ENCODE results near the gene DCLK2.

DCLK2 gene

DNA sequence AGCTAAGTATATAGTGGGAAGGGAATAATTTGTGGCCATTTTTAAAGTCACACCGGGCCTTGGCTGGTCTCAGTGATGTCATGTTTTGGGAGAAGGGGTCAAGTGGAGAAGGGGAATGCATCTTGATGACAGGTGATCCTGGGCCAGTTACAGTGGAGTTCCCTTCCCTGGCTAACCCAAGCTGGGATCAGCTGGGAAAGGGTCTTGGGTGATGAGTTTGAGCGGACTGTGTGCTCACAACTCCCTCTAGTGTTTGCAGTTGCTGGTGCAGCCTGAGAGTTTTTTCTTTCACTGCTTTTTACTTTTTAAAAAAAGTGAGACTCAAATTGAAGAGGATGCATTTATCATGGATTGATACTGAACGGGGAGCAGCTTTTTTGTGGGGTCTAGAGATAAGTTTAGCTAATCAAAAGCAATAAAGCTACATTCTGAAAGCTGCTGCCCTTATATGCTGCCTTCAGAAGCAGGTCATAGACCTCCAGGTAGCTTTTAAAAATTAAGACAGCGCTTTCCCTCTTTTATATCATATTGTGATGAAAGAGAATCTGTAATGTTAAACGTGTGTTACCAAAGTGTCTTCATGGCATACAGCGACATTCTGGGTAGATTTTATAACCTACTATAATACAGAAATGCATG is 164.7 kb downstream of the DCLK2 start:
- no peak for DNase-seq (ENCODE audit: low read depth)

DNA sequence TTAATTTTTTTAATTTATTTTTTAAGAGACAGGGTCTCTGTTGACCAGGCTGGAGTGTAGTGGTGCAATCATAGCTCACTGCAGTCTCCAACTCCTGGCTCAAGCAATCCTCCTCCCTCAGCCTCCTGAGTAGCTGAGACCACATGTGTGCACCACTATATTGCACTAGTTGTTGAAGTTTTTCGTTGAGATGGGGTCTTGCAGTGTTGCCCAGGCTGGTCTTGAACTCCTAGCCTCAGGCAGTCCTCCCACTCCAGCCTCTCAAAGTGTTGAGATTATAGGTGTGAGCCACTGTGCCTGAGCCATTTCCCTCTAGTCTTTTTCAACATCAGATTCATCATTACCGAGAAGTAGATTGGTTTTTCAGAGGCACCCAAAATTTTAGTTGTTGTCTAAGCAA is 165.7 kb downstream of the DCLK2 start:
- no peak for DNase-seq (ENCODE audit: low read depth)

DNA sequence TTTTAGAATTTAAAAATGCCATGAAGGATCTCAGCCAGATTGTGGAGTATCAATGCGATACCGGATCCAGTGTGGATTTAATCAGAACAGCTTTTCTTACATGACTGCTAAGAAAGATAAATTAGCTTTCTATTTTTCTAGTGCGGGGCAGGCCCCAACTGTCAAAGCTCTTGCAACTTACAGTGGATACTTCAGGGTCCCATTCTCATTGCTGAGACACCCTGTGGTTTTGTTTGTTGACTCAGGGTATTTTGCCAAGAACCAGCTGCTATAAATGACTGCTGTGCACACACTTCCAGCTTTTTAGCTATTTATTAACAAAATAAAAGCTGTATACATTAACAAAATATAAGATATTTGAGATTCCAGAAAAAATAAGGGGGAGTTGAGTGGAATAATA is 166.4 kb downstream of the DCLK2 start:
- DNase-seq (ENCODE audit: low read depth), result no peak

DNA sequence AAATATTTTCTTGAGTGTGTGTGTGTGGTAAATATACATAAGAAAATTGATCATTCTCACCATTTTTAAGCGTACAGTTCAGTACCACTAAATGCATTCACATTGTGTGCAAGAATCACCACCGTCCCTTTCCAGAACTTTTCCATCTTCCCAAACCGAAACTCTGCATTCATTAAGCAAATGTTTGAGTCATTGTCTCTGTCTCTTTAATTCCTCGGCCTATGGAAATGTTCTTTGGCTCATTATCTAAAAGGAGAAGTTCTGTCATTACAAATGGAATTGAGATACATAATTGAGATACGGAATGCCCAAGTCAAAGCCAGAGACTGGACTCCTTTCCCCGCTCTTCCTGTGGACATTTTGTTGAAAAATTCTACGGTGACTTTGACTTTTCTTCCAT is 168.9 kb downstream of the DCLK2 start:
- no peak for DNase-seq (ENCODE audit: low read depth)

DNA sequence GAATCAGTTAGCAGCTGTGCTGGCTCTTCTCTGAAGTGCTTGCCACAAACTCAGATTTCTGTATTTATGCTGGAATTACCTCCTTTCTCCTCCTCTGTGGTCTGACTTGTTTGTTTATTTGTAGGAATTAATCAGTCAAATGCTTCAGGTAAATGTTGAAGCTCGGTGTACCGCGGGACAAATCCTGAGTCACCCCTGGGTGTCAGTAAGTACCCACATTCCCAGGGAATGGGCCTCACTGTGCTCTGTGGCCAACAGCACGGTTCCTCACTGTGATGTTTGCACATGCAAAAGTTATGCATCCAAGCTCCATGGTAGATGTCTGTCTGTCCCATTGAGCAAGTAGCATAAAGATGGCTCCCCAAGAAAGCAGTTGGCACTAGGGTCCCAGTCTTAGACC is 169.9 kb downstream of the DCLK2 start:
- DNase-seq (ENCODE audit: low read depth), result no peak

DNA sequence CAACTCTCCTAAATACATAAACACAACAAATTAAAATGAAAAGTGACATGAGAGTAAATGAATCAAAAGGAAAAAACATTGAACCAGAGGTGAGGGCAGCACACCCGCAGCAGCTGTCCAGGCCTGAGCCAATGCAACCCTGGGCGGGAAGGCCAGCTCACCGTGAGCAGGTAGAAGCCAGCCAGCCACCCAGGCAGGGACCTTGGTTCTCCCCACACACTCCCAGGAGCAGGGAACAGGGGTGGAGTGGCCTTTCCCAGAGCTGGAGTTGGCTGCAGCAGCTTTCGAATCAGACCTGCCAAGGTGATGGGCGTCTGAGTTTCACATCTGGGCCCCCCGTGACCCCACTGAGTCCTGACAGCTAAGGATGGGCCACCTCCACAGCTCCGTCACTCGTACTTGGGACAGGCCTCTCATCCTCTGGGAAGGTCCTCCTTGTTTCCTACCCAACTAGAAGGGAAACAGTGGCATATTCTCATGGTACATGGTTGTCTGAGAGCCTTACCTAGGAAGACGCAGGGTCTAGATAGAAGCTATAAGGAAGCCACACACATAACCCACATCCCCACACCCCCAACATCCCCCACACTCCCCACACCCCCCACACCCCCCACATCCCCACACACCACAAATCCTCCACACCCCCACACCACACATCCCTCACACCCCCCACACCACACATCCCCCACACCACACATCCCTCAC is 172.2 kb downstream of the DCLK2 start:
- DNase-seq (ENCODE audit: low read depth), result no peak

DNA sequence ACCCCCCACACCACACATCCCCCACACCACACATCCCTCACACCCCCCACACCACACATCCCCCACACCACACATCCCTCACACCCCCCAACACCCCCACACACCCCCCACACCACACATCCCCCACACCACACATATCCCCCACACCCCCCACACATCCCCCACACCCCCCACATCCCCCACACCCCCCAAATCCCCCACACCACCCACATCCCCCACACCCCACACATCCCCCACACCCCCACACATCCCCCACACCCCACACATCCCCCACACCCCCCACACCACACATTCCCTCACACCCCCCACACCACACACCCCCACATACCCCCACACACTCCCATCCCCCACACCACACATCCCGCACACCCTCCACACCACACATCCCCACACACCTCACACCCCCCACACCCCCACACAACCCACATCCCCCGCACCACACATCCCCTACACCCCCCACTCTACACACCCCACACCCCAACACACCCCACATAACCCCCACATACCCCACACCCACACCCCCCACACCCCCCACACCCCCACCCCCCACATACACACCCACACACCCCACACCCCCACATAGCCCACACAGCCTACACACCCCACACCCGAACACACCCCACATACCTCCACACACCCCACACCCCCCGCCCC is 172.9 kb downstream of the DCLK2 start:
- no peak for DNase-seq (ENCODE audit: low read depth)

DNA sequence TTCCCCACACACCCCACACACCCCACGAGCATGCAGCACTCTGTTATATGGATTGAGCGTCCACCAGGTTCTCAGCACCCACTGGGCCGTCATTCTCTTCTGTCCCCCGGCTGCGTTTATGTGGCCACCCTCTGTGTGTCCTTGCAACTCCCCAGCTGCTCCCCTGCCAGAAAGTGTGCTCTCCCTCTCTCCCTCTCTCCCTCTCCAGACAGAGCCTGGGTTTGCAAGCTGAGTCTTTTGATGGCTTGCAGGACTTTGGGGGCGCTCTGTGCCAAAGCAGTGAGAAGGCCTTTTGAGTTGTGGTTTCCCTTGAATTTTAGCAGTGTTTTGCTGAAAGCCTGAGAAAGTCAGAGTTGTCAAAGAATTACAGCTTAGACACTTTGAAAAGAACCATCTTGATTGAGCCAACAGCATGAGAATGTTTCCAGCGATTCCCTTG is 173.5 kb downstream of the DCLK2 start:
- DNase-seq (ENCODE audit: low read depth), result no peak

DNA sequence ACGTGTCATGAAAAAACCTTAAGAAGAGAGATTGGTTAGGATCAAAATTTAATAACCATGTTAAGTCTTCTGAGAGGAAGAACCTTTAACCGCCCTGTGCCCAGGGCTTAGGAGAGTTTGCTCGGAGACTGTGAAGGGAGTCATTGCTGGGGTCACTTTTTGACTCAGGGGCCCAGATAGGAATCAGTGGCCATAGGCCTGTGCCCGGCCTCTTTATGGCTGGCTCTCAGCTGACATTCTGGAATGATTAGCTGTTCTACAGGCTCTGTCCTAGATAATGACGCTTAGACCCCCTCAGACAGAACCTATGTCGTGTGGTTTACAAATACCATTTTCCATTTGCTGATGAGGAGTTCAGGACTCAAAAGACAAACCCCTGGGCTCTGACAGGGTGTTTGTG is 174.1 kb downstream of the DCLK2 start:
- DNase-seq (ENCODE audit: low read depth), result no peak

DNA sequence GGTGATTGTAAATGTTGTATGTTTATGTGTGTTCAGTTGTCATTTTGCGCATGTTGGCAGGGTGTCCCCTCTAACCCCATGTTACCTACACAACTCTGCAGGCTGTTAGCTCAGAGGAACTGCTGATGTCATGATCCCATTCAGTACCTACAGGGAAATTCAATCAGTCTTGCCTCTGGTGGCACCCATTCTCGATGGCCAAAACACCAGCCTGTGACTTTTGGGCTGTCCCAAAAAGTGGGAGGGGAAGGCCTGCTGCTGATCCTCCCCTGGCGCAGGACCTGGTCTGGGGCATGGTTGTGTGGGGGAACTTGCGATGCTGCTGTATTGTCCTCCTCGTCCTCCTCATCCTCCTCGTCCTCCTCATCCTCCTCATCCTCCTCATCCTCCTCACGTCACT is 174.5 kb downstream of the DCLK2 start:
- DNase-seq (ENCODE audit: low read depth), result no peak

DNA sequence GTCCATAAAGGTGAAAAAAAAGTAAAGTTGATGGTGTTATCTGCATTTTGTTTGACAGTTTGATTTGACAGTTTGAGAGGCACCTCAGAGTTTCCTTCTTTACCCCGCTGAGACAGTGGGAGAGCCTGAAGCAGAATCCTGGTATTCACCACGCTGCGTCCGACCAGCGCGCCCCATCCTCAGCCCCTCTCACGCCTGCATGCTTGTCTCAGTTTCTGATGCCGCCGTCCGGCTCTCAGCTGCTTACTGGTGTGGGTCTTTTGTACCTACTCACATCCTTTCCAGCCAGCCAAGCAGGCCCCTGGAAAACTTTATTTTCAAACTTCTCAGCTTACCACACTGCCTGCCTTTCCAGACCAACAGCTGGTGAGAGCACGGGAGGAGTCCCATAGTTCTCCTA is 175.2 kb downstream of the DCLK2 start:
- DNase-seq (ENCODE audit: low read depth), result no peak

DNA sequence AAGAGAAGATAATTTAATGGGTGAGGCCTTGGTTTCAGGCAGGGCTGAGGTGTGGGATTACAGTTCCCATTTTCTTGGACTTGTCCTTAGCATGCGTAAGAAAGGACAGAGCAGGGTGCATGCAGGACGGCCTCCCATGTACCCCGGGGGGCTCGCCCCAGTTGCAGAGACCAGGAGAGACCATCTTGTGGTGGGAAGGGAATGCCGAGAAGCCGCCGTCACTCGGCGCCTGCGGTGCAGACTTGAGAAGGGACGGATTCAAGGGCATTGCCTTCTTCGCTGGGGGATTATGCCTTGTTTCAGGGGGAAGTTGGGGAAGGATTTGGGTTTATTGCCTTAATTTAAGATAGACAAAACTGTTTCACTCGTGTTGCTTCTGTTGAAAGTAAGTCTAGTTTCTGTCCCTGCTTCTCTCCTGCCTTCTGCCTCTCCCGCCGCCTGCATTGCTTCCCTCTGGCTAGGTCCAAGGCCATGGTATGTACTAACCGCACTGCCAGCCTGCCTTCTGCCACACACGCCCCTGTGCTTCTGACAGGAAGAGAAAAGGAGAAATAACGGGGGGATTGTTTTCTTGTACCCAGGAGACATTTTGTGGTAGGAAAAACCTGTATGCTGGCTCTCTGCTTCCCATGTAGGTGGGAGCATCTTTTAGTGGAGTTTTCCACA is 175.9 kb downstream of the DCLK2 start:
- DNase-seq (ENCODE audit: low read depth), result no peak

DNA sequence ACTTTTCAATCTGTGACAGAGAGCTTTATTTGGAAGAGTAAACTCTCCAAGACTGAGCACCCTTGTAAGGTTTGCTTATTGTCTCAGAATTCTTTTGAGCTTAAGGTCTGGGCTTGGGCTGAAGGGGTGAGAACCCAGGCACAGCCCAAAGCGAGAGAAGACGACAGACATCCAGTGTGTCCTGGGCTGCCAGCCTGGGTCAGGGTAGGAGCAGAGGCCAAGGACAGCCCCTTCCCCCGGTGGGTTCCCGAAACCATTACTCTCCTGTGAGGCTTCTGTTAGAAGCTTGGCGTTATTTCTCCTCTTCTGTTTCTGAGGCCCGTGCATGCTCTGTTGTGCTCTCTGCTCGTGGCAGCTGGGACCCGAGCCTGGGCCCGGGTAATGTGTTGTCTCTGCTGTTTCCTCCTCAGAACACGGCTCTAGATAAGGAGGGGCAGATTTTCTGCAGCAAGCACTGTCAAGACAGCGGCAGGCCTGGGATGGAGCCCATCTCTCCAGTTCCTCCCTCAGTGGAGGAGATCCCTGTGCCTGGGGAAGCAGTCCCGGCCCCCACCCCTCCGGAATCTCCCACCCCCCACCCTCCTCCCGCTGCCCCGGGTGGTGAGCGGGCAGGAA is 177.5 kb downstream of the DCLK2 start:
- no peak for DNase-seq (ENCODE audit: low read depth)

DNA sequence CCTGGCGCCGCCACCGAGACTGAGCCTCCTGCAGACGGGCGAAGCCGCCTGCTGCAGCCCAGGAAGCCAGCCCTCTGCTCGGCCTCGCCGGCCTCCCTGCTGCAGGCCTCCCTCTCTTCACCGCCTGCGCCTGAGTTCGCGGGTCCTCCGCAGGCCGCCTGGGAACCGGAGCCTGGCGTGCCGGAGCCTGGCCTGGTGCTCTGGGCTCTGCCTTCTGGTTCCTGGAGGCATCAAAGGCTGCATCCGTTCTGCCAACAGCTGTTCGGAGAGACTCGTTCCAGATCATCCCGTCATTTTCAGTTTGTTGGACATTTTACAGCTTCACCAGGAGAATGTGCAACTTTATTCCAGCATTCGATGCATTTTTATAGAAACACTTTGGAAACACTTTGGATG is 178.0 kb downstream of the DCLK2 start:
- no peak for DNase-seq (ENCODE audit: low read depth)

DNA sequence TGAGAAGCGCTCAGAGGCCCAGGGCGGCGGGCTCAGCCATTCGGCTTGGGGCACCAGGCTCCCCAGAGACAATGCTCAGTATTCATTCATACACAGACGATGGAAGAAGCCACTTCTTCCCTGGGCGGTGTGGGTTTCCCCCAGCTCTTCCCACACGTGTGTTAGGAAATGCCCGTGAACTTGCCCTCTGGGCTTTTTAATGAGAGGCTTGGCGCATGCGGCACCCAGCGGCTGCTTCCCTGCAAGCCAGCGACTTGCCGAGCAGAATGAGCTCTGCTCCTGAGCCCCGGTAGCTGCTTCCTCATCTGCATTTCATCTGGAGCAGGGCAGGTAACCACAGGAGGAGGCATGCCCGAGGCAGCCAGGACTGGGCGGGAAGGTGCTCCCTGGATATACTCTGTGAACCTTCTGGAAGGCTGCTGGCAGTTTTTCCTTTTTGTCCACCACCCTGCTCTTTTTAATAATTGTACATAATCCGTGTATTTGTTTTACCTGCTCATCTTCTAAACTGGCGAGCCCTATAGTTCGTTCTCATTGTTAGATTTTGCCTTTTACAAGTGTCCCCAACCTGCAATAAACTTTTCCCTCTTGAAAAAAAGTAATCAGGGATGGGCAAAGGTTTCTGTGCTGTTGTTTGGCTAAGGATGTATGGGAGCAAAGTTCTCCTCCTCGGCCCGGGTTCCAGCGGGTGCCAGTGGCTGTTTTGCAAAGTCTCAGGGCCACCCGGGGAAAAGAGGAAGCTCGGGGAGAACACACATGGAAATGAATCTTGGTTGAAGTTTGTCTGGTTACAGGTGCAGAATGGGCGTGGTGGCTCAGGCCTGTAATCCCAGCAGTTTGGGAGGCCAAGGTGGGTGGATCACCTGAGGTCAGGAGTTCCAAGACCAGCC is 178.8 kb downstream of the DCLK2 start:
- no peak for DNase-seq (ENCODE audit: low read depth)

DNA sequence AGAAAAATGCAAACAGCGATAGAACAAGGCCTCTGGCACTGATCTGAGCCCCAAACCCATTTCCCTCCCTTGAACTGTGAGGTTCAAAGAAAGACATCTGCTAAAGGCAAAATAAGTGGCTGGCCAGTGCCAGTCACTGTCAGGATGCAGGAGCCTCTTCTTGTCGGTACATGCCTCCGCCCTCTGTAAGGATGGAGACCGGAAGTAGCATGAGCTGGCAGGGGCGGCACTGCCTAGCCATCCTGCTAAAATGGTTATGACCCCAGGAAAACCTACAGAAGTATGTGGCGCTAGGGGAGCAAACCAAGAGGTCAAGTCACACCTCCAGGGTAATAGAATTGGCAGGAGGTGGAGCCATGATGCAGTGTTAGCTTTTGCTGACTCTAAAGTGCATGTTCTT is 180.3 kb downstream of the DCLK2 start:
- no peak for DNase-seq (ENCODE audit: low read depth)

DNA sequence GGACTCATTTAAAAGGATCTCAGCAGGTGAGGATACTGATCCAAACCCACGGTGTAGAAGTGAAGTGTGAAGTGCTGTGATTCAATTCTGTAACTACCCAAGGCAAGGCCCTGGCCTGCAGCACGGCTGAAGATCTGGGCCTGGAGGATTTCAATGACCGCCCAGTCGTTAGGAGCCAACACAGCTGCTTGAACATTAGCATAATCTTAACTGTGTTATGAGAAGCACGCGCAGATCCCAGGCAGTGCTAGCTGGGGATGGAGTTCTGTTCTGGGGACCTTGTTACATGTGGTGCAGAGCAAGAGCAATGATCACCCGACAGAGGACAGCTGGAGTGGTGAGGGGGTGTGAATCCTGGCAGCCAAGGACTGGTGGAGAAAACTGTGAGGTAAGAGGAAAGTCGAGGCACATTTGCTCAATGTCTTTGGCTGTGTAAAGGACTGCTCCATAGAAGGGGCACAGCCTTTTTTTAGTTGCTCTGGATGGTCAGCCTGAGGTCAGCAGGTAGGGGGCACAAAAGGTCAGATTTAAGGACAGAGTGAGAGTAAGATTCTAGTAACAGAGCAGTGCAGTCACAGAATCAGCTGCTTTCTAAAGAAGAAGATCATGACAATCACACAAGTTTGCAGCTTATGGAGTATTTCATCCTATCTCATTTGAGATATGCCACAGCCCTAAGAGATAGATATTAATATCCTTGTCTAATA is 181.8 kb downstream of the DCLK2 start:
- DNase-seq (ENCODE audit: low read depth), result no peak

DNA sequence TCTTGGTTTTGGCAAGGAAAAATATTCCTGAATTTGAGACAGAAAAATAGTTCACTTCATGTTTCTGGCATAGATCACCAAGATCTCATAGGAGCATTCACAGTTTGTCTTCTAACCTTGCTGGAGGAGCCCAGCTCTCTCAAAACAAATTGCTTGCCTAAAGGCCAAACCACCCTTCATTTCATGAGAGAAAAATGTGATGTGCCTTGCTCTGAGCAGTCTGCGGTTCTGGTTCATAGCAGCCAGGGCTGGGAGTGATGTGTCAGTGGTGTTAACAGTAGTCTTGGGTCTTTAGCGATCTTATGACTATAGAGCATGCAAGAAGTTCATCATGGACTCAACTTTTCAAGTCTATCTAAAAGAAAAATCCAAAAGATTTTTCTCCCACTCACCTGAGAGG is 183.3 kb downstream of the DCLK2 start:
- DNase-seq (ENCODE audit: low read depth), result no peak

DNA sequence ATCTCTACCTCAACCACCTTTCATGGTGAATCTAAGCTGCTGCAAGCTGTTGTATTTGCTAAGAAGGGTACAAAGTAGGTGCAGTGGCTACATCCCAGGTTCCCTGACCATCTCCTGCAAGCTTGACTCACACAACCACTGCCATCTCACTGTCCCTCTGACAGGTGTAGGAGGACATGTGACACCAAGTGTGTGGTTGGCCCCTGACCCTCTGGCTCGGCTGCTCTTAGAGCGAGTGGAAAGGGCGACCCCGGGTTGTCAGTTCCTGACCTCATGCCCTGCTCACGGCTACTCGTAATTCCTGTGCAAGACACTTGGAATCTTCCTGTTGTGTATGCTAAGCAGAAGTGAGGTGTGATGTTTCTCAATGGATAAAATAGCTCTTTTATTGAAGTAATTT is 184.4 kb downstream of the DCLK2 start:
- DNase-seq (ENCODE audit: low read depth), result no peak

DNA sequence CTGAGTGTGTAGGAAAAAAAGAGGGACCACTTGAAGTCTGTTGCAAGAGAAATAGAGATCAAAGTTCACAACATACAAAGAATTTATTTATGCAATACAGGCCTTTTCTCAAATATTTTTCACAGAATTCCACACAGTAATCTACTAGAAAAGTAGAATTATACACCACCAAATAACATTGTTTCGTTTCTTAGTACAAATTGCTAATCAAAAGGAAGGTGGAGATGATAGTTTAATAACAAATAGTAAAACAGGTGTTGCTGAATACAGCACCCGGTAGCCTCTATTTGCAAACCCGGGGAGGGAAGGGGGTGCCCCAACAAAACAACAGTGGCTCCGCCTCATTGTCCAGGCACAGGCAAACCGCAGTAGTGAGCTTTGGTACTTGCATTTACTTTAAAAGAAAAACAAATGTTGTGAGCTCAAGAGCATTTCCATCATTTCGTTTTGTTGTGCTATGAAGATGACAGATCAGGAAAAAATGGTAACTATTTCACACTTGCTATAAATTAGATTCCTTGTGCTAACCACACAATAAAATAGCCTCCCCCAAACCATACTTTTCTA is 186.4 kb downstream of the DCLK2 start:
- DNase-seq (ENCODE audit: low read depth), result no peak

DNA sequence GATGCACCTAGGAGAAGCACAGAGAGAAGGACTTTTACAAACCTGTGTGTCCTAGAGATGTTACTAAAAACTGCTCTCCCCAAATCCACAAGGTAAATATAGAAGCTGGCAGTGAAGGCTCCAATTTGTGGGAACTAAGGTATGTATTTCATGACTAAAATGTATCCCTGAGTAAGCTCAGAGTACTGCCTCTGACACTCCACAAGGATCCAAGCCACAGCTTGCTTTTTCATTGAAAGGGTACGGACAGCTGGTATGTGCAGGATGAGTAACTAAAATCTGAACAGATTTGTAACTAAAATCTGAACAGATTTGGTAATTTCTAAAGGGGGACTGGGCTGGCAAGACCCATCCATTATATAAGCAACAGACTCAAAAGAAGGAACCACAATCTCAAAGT is 187.6 kb downstream of the DCLK2 start:
- no peak for DNase-seq (ENCODE audit: low read depth)

Data from stimulated activated CD8-positive, alpha-beta memory T cell treated with anti-CD3 and anti-CD28 coated beads, Interleukin-15, amount 100 ng/mL, for 24 hours (primary cell).